ENCODE measurements around the gene CNTRL. TPM values are rescaled to one million over a fixed set of nuclear protein-coding genes. Genes with fewer than 3 reads are reported as not detected.
"Not testable (repeated sequence)": the region's sequence is repeated elsewhere in the genome, so short reads cannot be mapped to it uniquely, and the experiment has no call there.

The CNTRL gene
- total RNA-seq, 1 experiment from 2014 or later: 11.2 TPM

DNA sequence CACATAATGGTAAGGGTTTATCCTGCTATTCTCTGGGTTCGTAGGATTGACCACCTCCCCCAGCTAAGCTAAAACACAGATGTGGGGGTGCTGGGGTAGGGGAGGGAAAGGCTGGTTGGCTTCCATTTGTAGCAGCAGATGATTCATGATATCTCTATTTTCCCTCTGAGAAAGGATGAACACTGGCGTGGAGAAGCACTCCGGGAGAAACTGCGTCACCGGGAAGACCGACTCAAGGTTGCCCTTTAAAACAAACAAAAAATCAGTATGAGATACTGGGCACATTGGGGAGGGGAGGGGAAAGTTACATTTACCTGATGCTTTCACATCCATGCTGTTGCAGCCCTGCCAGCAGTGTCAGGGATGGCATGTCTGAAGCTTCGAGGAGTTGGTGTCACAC is 98.7 kb downstream of the CNTRL start:
- no TSS peak for BruUV-seq (replicated peaks)
- CTCF ChIA-PET: no interaction called here
- H3K4me1 Mint-ChIP-seq (ENCODE audit: low read depth, unreplicated experiment): no peaks in the 10 kb centered on the region
- DNase-seq: no peak
- no peak overlapping the region for H3K27ac Mint-ChIP-seq (ENCODE audit: unreplicated experiment)
- intact Hi-C loops (cut with micrococcal nuclease; ENCODE audit: unreplicated experiment): no loop called here
- H3K27me3 Mint-ChIP-seq (ENCODE audit: unreplicated experiment): no peaks in the 10 kb centered on the region
- no peak overlapping the region for H3K4me3 Mint-ChIP-seq (ENCODE audit: low read depth, unreplicated experiment)
- H3K9me3 Mint-ChIP-seq (ENCODE audit: low read depth, unreplicated experiment): no peaks in the 10 kb centered on the region
- TF ChIP-seq, protein P1, sequence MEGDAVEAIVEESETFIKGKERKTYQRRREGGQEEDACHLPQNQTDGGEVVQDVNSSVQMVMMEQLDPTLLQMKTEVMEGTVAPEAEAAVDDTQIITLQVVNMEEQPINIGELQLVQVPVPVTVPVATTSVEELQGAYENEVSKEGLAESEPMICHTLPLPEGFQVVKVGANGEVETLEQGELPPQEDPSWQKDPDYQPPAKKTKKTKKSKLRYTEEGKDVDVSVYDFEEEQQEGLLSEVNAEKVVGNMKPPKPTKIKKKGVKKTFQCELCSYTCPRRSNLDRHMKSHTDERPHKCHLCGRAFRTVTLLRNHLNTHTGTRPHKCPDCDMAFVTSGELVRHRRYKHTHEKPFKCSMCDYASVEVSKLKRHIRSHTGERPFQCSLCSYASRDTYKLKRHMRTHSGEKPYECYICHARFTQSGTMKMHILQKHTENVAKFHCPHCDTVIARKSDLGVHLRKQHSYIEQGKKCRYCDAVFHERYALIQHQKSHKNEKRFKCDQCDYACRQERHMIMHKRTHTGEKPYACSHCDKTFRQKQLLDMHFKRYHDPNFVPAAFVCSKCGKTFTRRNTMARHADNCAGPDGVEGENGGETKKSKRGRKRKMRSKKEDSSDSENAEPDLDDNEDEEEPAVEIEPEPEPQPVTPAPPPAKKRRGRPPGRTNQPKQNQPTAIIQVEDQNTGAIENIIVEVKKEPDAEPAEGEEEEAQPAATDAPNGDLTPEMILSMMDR (IDR thresholded peaks at IDR 0.05; ENCODE audit: unreplicated experiment): no peak
- H3K36me3 Mint-ChIP-seq (ENCODE audit: insufficient read depth, unreplicated experiment): peaks cover 12% of the 10 kb centered on the region

DNA sequence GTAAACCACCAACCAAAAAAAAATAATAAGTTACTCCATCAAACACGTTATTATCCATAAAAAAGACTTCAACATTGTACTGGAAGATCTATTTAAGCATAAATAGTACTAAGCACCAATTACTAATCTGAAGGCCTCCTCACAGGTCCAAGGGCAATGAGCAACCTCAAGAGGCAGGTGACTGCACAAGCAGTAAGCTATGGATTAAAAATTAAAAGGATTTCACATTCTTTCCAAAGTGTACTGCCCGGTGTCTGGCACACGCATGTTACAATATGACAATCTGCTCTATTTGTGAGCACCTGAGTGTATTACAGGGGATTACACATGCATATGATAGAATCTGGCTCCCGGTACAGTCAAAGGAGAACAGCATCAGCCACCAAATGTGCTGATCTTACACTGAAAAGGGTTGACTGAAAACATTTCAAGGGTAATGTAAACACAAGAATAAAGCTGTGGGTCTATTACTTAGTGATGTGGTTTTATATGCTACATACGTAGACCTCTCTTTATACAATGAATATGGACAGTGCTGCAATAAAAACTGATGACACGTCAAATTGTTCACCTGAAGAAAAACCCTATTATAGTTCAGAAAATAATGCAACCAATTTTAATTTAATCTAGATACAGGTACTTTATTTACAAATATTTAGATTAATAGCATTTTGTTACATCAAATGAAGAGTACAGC is 104.1 kb downstream of the CNTRL start:
- Mint-ChIP-seq H3K36me3 (ENCODE audit: insufficient read depth, unreplicated experiment) (peaks cover 11% of the 10 kb centered on the region), H3K27ac (ENCODE audit: unreplicated experiment) (no peak overlapping the region), H3K4me3 (ENCODE audit: low read depth, unreplicated experiment) (no peak overlapping the region), H3K9me3 (ENCODE audit: low read depth, unreplicated experiment) (no peaks in the 10 kb centered on the region), H3K27me3 (ENCODE audit: unreplicated experiment) (no peaks in the 10 kb centered on the region), H3K4me1 (ENCODE audit: low read depth, unreplicated experiment) (peaks cover 10% of the 10 kb centered on the region)
- BruUV-seq (replicated peaks): no TSS peak
- DNase-seq: no peak
- CTCF ChIA-PET: no interaction called here
- TF ChIP-seq, protein P1 (IDR thresholded peaks at IDR 0.05; ENCODE audit: unreplicated experiment): no peak
- intact Hi-C loops (cut with micrococcal nuclease; ENCODE audit: unreplicated experiment): no loop called here

DNA sequence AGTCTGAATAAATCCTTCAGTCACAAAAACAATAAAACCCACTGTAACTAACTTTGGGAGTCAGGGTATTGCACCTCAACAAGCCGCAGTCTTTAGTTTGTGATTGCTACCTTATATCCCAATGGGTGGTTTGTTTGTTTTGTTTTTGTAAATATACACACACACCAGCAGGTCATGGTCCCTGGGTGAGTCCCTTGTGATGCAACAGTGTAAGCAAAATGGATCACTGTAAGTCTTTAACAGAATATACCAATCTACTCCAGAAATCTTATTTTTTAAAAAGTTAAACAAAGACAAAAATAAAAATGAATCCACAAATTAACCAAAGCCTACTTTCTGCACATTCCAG is 104.6 kb downstream of the CNTRL start:
- DNase-seq; H3K9me3 Mint-ChIP-seq (ENCODE audit: low read depth, unreplicated experiment); intact Hi-C loops (cut with micrococcal nuclease; ENCODE audit: unreplicated experiment); H3K4me3 Mint-ChIP-seq (ENCODE audit: low read depth, unreplicated experiment); H3K27ac Mint-ChIP-seq (ENCODE audit: unreplicated experiment); H3K36me3 Mint-ChIP-seq (ENCODE audit: insufficient read depth, unreplicated experiment); CTCF ChIA-PET; H3K27me3 Mint-ChIP-seq (ENCODE audit: unreplicated experiment): not testable (repeated sequence)
- peaks cover 12% of the 10 kb centered on the region for H3K4me1 Mint-ChIP-seq (ENCODE audit: low read depth, unreplicated experiment)
- BruUV-seq (replicated peaks): TSS peak; percentile 31

DNA sequence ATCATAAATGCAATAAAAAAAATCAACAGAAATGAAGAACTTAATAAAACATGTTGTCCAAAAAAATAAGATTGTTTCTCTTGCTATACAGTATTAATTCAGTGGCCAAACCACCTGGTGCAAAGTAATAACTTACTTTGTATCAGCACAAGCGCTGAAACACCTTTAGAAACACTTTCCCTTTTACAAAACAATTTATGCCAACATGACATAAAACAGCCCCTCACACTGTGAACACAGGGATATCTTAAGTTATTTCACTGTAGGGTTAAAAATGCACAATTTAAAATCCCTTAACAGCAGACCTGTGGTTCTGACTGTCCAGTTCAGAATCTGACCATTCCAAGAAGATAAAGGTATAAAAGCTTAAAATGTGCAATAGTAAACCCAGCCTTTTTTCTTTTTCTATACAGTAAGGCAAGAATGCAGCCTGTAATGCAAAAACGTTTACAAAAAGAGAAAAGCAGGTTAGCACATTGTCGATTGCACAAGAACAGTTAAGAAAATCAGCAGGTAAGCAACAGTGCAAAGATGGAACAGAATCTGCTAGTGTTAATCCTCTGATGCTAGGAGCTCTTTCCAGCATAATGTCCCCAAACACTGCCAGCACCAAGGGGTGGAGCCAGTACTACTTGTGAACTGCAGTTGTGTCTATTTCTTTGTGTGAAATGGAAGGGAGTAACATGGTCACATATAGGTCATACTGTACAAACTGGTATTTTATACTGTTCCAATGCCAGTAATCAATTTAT is 105.4 kb downstream of the CNTRL start:
- no peak for DNase-seq
- H3K27ac Mint-ChIP-seq (ENCODE audit: unreplicated experiment): no peak overlapping the region
- intact Hi-C loops (cut with micrococcal nuclease; ENCODE audit: unreplicated experiment): no loop called here
- TF ChIP-seq, protein P1 (IDR thresholded peaks at IDR 0.05; ENCODE audit: unreplicated experiment): no peak
- H3K27me3 Mint-ChIP-seq (ENCODE audit: unreplicated experiment): no peaks in the 10 kb centered on the region
- peaks cover 12% of the 10 kb centered on the region for H3K4me1 Mint-ChIP-seq (ENCODE audit: low read depth, unreplicated experiment)
- H3K36me3 Mint-ChIP-seq (ENCODE audit: insufficient read depth, unreplicated experiment): no peaks in the 10 kb centered on the region
- no peak overlapping the region for H3K4me3 Mint-ChIP-seq (ENCODE audit: low read depth, unreplicated experiment)
- no peaks in the 10 kb centered on the region for H3K9me3 Mint-ChIP-seq (ENCODE audit: low read depth, unreplicated experiment)
- CTCF ChIA-PET: no interaction called here
- BruUV-seq (replicated peaks): no TSS peak

Data from Calu3 (cell line).